Keratinocyte (primary cell): ENCODE data around the gene RABIF. TPM values are rescaled to one million over a fixed set of nuclear protein-coding genes. Genes with fewer than 3 reads are reported as not detected.

Experiments used
- DNase-seq: peaks from one replicate; pipeline ENCODE4 v3.0.0-alpha.2; 2011; ENCODE audit warnings: low read depth, missing footprints, low spot score
- FAIRE-seq: peaks from 2 replicates; lab custom pipeline; 2011; peaks lifted over from hg19 to GRCh38; lab: Jason Lieb, UNC
- H2AFZ ChIP-seq: 2 replicates; pipeline ENCODE4 v1.6.0; 2012; ENCODE audit warnings: low read length, control low read depth, inconsistent platforms; ENCODE audit not compliant: control insufficient read depth
- H3K27ac ChIP-seq: 2 replicates; pipeline ENCODE4 v1.5.1; 2011; ENCODE audit warnings: low read length; ENCODE audit not compliant: control insufficient read depth, insufficient read depth
- H3K27me3 ChIP-seq: 3 replicates; pipeline ENCODE4 v1.6.0; 2011; ENCODE audit warnings: low read length; ENCODE audit not compliant: control insufficient read depth, insufficient read depth; ENCODE audit errors: extremely low read depth
- H3K36me3 ChIP-seq, 2 experiments: 2 replicates in 1 of 2; 3 replicates in 1 of 2; pipeline ENCODE4 v1.5.1; 2011; ENCODE audit warnings: low read length in 2 of 2, mild to moderate bottlenecking in 1 of 2; ENCODE audit not compliant: control insufficient read depth in 2 of 2, insufficient read depth in 2 of 2; ENCODE audit errors: extremely low read depth in 1 of 2
- H3K4me1 ChIP-seq: 3 replicates; pipeline ENCODE4 v1.5.1; 2011; ENCODE audit warnings: low read length; ENCODE audit not compliant: control insufficient read depth, insufficient read depth; ENCODE audit errors: extremely low read depth
- H3K4me2 ChIP-seq: 3 replicates; pipeline ENCODE4 v1.6.0; 2011; ENCODE audit warnings: low read depth, low read length; ENCODE audit not compliant: control insufficient read depth, insufficient read depth; ENCODE audit errors: extremely low read depth
- H3K4me3 ChIP-seq, 3 experiments: fragments of 200-600 bp in 1 of 3; sonication (generic) in 1 of 3; 2 replicates in 2 of 3; 3 replicates in 1 of 3; pipeline ENCODE4 v1.5.1; 2011 to 2016; ENCODE audit warnings: low read length in 3 of 3, mild to moderate bottlenecking in 3 of 3, control low read depth in 2 of 3, inconsistent platforms in 1 of 3, low read depth in 1 of 3, mixed read lengths in 1 of 3, mixed run types in 1 of 3, moderate library complexity in 1 of 3; ENCODE audit not compliant: control insufficient read depth in 2 of 3, insufficient read depth in 2 of 3; ENCODE audit errors: extremely low read depth in 1 of 3
- H3K79me2 ChIP-seq: 2 replicates; pipeline ENCODE4 v1.6.0; 2012; ENCODE audit warnings: low read length; ENCODE audit not compliant: control insufficient read depth, insufficient read depth
- H3K9ac ChIP-seq: 3 replicates; pipeline ENCODE4 v1.6.0; 2011; ENCODE audit warnings: low read length; ENCODE audit not compliant: control insufficient read depth, insufficient read depth; ENCODE audit errors: extremely low read depth
- H3K9me1 ChIP-seq: 3 replicates; pipeline ENCODE4 v1.6.0; 2011; ENCODE audit warnings: low read length; ENCODE audit not compliant: control insufficient read depth, insufficient read depth; ENCODE audit errors: extremely low read depth
- H3K9me3 ChIP-seq: 2 replicates; pipeline ENCODE4 v1.5.1; 2012; ENCODE audit warnings: low read depth, low read length; ENCODE audit not compliant: control insufficient read depth
- H4K20me1 ChIP-seq: 3 replicates; pipeline ENCODE4 v1.6.0; 2011; ENCODE audit warnings: low read length; ENCODE audit not compliant: control insufficient read depth, insufficient read depth; ENCODE audit errors: extremely low read depth
- EZH2 ChIP-seq: IDR thresholded peaks from one replicate; pipeline ENCODE4 v1.6.1; 2012; ENCODE audit warnings: inconsistent platforms, mild to moderate bottlenecking, low read length, moderate library complexity
- dilution Hi-C: fragments of 300-500 bp; cut with MboI; formaldehyde crosslinking; loops from one replicate; pipeline ENCODE4 v1.7.0; 2020; ENCODE audit warnings: low sequenced_read_pairs; ENCODE audit not compliant: extremely low pct_ligation_motif_present
- polyA plus RNA-seq, 5 experiments: library from polyadenylated mRNA; depleted of rRNA in 3 of 5; stranded (reverse) in 3 of 5; stranded (forward) in 1 of 5; unstranded in 1 of 5; fragments of >200 nt; gene quantifications; 1 replicate in 1 of 5; 2 replicates in 3 of 5; 3 replicates in 1 of 5; pipeline versions ENCODE4 v1.2.1 to v1.2.3, GENCODE V29; 2011 to 2012; ENCODE audit warnings: missing spikeins in 2 of 5, low read depth in 1 of 5, low replicate concordance in 1 of 5
- TF ChIP-seq, protein P1 (sequence below), 3 experiments: IDR thresholded peaks in 1 of 3; conservative IDR thresholded peaks in 1 of 3; optimal IDR thresholded peaks in 1 of 3; 2 replicates in 2 of 3; 3 replicates in 1 of 3; pipeline versions ENCODE3 to v1.5.1; 2011; ENCODE audit warnings: low read length in 3 of 3, mild to moderate bottlenecking in 3 of 3, moderate library complexity in 2 of 3, control low read depth in 1 of 3, inconsistent platforms in 1 of 3; ENCODE audit not compliant: insufficient read depth in 2 of 3; ENCODE audit errors: extremely low read depth in 1 of 3

Gene RABIF
- polyA plus RNA-seq, 1 donor (not counting 4 experiments of a cell fraction or from before 2014, with no cell fraction given) = 17.4 TPM

DNA sequence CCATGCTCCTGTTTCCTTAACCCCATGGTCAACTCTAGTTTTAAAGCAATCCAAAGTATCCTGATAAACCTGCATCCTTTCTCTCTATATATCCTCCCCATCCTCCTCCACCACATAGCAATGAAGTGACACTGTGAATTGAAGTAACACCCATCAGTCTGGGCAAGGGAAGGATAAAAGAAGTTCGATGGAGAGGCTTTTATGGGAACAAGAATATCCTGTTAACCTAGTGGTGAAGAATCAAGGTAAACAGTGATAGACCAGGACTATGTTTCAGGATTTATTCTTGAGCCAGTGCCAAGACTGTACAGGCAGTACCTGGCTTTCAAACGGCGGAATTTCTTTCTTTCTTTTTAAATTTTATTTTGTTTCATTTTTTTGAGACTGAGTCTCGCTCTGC lies 17.6 kb downstream of the RABIF start:
- H3K79me2 ChIP-seq = no peaks in the 10 kb centered on the region
- H3K27ac ChIP-seq = no peak overlapping the region
- H3K36me3 ChIP-seq = no peaks in the 10 kb centered on the region
- no peaks in the 10 kb centered on the region for H3K9me1 ChIP-seq
- no peaks in the 10 kb centered on the region for H3K27me3 ChIP-seq
- H2AFZ ChIP-seq = no peak overlapping the region
- no peak overlapping the region for H3K4me2 ChIP-seq
- no peaks in the 10 kb centered on the region for H4K20me1 ChIP-seq
- DNase-seq (no peak), FAIRE-seq (no peak)
- TF ChIP-seq EZH2 = no peak
- TF ChIP-seq, protein P1, sequence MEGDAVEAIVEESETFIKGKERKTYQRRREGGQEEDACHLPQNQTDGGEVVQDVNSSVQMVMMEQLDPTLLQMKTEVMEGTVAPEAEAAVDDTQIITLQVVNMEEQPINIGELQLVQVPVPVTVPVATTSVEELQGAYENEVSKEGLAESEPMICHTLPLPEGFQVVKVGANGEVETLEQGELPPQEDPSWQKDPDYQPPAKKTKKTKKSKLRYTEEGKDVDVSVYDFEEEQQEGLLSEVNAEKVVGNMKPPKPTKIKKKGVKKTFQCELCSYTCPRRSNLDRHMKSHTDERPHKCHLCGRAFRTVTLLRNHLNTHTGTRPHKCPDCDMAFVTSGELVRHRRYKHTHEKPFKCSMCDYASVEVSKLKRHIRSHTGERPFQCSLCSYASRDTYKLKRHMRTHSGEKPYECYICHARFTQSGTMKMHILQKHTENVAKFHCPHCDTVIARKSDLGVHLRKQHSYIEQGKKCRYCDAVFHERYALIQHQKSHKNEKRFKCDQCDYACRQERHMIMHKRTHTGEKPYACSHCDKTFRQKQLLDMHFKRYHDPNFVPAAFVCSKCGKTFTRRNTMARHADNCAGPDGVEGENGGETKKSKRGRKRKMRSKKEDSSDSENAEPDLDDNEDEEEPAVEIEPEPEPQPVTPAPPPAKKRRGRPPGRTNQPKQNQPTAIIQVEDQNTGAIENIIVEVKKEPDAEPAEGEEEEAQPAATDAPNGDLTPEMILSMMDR (optimal IDR thresholded peaks at IDR 0.05 in 1 of 3, IDR thresholded peaks at IDR 0.05 in 1 of 3, conservative IDR thresholded peaks at IDR 0.05 in 1 of 3; ENCODE audit: extremely low read depth in 1 of 3, insufficient read depth in 2 of 3, low read length in 3 of 3) = no peak
- H3K4me3 ChIP-seq = no peak overlapping the region
- H3K9ac ChIP-seq = no peak overlapping the region
- no peaks in the 10 kb centered on the region for H3K9me3 ChIP-seq
- dilution Hi-C loops = no loop called here
- H3K4me1 ChIP-seq = no peaks in the 10 kb centered on the region

DNA sequence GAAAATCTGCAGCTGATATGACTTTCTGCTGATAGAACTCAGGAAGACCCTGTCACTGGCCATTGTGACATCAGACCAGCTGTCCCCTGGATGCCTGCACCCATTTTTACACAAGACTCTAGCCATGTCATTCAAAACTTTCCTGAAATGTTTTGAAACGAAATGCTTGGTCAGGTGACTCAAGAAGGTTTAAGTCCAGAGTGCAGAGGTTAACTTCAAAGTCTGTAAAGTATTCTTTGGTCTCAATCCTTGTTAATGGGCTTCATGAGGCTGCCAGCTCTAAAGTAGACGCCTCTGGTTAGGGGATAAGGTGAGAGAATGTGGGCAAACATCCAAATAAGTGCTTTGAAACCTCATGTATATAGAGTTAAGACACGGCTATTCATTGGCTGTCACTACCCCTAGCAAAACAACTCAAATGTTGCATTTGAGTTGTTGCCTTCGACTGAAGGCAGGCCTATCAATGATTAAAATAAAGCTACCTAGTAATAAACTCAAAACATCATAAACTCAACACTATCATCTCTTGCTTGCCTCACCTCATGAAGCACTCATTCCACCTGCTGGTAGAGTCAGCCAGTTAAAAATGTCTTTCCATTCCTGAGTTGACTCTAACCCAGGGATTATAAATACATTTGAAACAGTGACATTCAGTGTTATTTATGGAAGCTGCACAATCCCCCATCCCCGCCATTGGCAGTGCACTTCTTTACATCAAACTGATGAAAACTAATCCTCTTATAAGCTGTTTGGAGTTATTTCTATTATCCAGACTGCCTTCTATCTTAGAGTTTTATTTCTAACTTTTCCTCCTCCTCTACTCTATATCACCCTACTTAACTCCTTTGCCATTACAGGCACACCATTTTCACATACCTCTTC lies 26.0 kb downstream of the RABIF start:
- H3K4me3 ChIP-seq = no peak overlapping the region
- no peaks in the 10 kb centered on the region for H3K9me1 ChIP-seq
- no peaks in the 10 kb centered on the region for H3K9me3 ChIP-seq
- H3K27ac ChIP-seq = no peak overlapping the region
- no peaks in the 10 kb centered on the region for H3K36me3 ChIP-seq
- DNase-seq (no peak), FAIRE-seq (no peak)
- H2AFZ ChIP-seq = no peak overlapping the region
- no peak for TF ChIP-seq EZH2
- TF ChIP-seq, protein P1 (optimal IDR thresholded peaks at IDR 0.05 in 1 of 3, IDR thresholded peaks at IDR 0.05 in 1 of 3, conservative IDR thresholded peaks at IDR 0.05 in 1 of 3; ENCODE audit: extremely low read depth in 1 of 3, insufficient read depth in 2 of 3, low read length in 3 of 3) = no peak
- peaks cover 25% of the 10 kb centered on the region for H3K27me3 ChIP-seq
- H3K4me2 ChIP-seq = no peak overlapping the region
- H3K79me2 ChIP-seq = no peaks in the 10 kb centered on the region
- dilution Hi-C loops = no loop called here
- H3K4me1 ChIP-seq = no peaks in the 10 kb centered on the region
- H3K9ac ChIP-seq = no peak overlapping the region
- no peaks in the 10 kb centered on the region for H4K20me1 ChIP-seq
